KG1 (cell line): Measurements from ENCODE around the gene RAB10.
"Not testable (repeated sequence)": the region's sequence is repeated elsewhere in the genome, so short reads cannot be mapped to it uniquely, and the experiment has no call there.

Experiments
- DNase-seq: peaks from one replicate; lab custom pipeline; 2025; lab: John Stamatoyannopoulos, UW

Gene RAB10

GRCh38 chr2:26033818-26034636 lies at the start of gene RAB10:
RAB10 (plus strand) TSS chr2:26034084; CDS start chr2:26034609, 525 bp downstream.
- DNase-seq: peak; percentile 97

GRCh38 chr2:25988134-25988533 lies 45.8 kb upstream of the RAB10 start:
- no peak for DNase-seq

GRCh38 chr2:25989154-25989553 lies 44.7 kb upstream of the RAB10 start:
- no peak for DNase-seq

GRCh38 chr2:25991965-25992364 lies 41.9 kb upstream of the RAB10 start:
- DNase-seq: no peak

- DNase-seq: no peak
These were observed 41.3 kb upstream of the RAB10 start for GRCh38 chr2:25992556-25992955.

- no peak for DNase-seq
These were observed 40.8 kb upstream of the RAB10 start for GRCh38 chr2:25993049-25993448.

GRCh38 chr2:25994509-25994908 lies 39.4 kb upstream of the RAB10 start:
- DNase-seq: no peak

GRCh38 chr2:25996844-25997243 lies 37.0 kb upstream of the RAB10 start:
- DNase-seq: no peak

- not testable (repeated sequence) for DNase-seq
These were observed 35.0 kb upstream of the RAB10 start for GRCh38 chr2:25998816-25999383.

- not testable (repeated sequence) for DNase-seq
These were observed 34.5 kb upstream of the RAB10 start for GRCh38 chr2:25999406-25999805.

GRCh38 chr2:26000561-26001082 lies 33.3 kb upstream of the RAB10 start:
- no peak for DNase-seq

- DNase-seq: peak; percentile 61
These were observed 32.0 kb upstream of the RAB10 start for GRCh38 chr2:26001743-26002351.

GRCh38 chr2:26002632-26003310 lies 31.1 kb upstream of the RAB10 start:
- no peak for DNase-seq

GRCh38 chr2:26008095-26008494 lies 25.8 kb upstream of the RAB10 start:
- no peak for DNase-seq

GRCh38 chr2:26008851-26009566 lies 24.9 kb upstream of the RAB10 start:
- peak; percentile 79 for DNase-seq

GRCh38 chr2:26009567-26009963 lies 24.3 kb upstream of the RAB10 start:
- no peak for DNase-seq

GRCh38 chr2:26010943-26011342 lies 22.9 kb upstream of the RAB10 start:
- no peak for DNase-seq

GRCh38 chr2:26011609-26011989 lies 22.3 kb upstream of the RAB10 start:
- no peak for DNase-seq

GRCh38 chr2:26011990-26012856 lies 21.7 kb upstream of the RAB10 start:
- DNase-seq: no peak

GRCh38 chr2:26013668-26014067 lies 20.2 kb upstream of the RAB10 start:
- DNase-seq: no peak
